OCI-LY3 (cell line): Measurements from ENCODE around the gene DBNDD1.

Experiments
- CTCF ChIP-seq: fragments of 200-600, 300-600 bp; sonication (generic); IDR thresholded peaks from 2 replicates; pipeline ENCODE4 v1.5.1; 2014; ENCODE audit warnings: antibody characterized with exemption, low read length, low read depth
- EZH2phosphoT487 ChIP-seq: fragments of 200-600 bp; shearing (Covaris generic); IDR thresholded peaks from 2 replicates; pipeline ENCODE4 v1.6.1; 2018; ENCODE audit warnings: antibody characterized with exemption, mixed run types, low read depth

- TF ChIP-seq CTCF (no peak), EZH2phosphoT487 (no peak)
Observed at GRCh38 chr16:90000733-90001427, 18.4 kb downstream of the DBNDD1 start.
